Activated CD8-positive, alpha-beta memory T cell treated with anti-CD3 and anti-CD28 coated beads, Interleukin-2, amount 50 U/mL, for 1 hour (primary cell): ENCODE data around the gene PPP1R1A.

ENCODE experiments used
- DNase-seq: peaks from one replicate; pipeline ENCODE4 v3.0.0-alpha.2; 2020; ENCODE audit errors: extremely low read depth

The PPP1R1A gene, protein sequence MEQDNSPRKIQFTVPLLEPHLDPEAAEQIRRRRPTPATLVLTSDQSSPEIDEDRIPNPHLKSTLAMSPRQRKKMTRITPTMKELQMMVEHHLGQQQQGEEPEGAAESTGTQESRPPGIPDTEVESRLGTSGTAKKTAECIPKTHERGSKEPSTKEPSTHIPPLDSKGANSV

DNA sequence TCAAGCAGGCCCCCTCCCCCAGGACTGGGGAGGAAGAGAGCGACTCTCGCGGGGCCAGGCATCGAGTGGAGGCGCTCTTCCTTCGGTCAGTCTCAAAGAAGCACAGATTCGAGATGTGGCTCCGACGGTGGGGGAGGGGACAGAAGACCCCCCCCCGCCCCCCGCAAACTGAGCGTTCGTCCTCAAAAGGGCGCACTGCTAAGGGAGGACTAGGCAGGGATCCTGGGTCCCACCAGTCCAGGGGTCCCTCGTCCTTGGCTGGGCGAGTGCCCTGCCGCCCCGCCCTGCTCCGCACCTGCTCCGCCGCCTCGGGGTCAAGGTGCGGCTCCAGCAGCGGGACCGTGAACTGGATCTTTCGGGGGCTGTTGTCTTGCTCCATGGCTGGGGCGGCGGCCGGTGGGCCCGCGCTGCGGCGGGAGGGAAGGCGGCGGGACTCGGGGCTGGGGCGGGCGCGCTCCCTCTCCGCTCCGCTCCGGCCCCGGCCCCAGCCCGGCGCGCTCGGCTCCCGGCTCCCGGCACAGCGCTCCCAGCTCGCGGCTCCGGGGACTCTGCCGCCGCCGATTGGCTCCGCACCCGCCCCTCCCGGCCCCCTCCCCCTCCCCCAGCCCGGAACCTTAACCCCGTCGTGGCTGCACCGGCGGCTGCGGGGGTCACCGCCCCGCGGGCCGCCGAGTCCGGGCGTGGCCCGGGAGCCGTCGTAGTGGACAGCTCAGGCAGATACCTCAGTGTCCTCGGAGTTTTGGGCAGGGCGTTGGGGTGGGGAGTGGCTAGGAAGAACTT is at the start of gene PPP1R1A:
TSS of gene PPP1R1A (minus strand) at position 550 of the 780 bp plus-strand sequence. CDS start at position 379, 171 bp downstream.
- DNase-seq = no peak

DNA sequence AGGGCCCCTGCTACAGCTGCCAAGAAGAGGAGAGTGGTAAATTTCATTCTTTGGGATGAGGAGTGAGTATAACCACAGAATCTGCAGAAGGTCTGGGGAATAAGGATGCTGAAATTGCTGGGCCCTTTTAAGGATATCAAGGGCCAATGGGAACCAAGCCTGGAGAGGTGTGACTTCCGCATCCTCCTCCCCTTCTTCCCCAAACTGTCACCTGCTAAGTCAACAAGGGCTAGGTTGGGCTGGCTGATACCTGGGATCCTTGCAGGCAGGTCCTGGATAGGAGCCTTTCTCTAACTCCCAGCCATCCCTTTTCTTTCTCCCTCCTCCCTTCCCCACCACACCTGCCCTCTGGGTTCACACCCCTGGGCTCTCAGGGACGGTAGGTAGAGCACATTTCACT is 46.3 kb upstream of the PPP1R1A start, which contains the start of gene LACRT:
TSS of gene LACRT (minus strand) at position 101 of the 400 bp plus-strand sequence. CDS start at position 47, 54 bp downstream.
- DNase-seq = no peak

DNA sequence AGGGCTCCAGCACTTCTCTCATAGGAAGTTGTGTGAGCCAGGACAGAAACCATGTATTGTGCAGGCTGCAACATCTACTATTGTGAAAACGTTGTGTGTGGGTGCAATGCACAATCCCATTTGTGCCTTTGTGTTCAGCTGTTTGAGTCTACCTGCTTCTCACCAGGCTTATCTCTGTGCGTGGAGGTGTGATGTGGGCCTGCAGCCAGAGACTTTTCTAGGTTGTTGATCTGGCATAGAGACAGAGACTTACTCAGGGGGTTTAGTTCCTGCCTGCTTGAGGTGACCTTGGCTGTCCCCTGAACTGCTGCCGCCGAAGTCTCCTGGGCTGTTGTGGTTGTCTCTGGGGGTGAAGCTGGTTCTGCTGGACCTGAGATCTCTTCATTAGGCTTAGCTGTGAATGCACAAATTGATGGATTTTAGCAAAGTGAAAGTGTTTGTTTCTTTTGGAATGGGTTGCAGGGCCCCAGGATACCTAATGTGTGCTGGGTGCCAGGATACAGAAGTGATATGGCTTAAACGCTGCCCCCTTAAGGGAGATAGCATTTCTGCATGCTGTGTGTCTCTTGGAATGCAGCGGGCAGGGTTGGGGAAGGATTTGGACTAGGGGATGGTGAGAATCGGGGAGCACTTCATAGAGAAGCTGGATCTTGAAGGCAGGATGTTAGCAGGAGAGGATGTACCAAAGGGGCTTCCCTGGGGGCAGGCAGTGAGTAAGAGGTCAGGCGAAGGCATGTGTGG is 43.7 kb upstream of the PPP1R1A start:
- DNase-seq = no peak

- no peak for DNase-seq
These were observed 43.1 kb upstream of the PPP1R1A start for GRCh38 chr12:54631551-54631950.

DNA sequence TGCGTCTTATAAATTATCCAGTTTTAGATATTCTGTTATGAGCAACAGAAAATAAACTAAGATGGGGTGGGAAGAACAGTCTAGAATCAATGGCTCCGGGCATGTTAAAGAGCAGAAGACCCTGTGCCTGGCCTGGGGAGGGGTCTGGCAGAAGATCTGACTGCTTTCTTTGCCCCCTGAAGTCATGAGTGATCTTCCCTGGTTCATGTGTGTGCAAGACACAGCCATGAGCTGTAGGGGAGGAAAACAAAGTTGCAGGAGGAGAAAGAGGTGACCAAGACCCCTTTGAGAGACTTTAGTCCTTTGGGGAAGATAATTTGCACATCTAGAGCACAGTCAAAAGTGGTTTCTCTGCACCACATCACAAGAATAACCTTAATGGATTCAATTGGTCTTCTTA is 41.5 kb upstream of the PPP1R1A start:
- no peak for DNase-seq

DNA sequence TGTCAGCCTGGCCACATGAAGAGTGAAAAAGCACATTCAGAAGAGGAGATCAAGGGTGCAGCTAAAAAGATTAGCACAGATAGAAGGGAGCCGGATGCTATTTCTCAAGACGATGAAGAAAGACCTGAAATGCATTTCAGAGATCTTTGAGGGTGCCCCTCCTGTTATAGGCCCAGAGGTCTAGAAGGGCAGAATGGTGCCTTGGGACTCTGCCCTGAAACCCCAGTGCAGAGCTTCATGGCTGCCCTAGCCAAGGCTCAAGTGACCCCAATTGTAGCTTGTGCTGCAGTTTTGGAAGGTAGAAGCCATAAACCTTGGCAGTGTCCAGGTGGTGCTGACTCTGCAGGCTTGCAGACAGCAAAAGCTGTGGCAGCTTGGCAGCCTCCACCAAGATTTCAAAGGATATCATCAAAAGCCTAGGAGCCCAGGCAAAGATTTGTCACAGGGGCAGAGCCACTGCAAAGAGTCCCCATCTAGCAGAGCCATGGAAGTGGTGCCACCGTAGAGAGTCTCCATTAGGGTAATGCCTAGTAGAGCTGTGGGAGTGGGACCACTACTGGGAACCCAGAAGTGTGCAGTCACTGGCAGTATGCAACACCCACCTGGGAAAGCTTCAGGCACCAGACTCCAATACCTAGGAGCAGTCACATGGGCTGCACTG is 39.9 kb upstream of the PPP1R1A start:
- no peak for DNase-seq

GRCh38 chr12:54627304-54627703 is 38.8 kb upstream of the PPP1R1A start:
- no peak for DNase-seq

DNA sequence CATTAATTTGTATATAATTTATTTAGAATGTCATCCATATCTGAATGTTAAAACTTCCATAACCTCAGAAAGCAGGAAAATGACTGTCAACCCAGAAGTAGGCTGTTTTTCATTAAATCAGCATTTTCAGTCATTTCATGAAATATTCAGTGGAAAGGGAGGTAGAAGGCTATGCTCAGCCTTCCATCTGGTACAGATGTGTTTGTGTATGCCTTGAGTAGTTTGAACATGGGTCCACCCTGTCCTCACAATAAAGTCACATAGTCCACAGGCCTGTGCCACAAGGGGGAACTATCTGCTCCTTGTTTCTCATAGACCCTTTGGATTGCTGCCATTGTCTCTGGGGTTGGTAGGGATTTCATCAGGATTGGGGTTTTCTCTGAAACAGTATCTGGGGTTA is 37.1 kb upstream of the PPP1R1A start:
- no peak for DNase-seq

- no peak for DNase-seq
These were observed 36.1 kb upstream of the PPP1R1A start for GRCh38 chr12:54624315-54625279.

DNA sequence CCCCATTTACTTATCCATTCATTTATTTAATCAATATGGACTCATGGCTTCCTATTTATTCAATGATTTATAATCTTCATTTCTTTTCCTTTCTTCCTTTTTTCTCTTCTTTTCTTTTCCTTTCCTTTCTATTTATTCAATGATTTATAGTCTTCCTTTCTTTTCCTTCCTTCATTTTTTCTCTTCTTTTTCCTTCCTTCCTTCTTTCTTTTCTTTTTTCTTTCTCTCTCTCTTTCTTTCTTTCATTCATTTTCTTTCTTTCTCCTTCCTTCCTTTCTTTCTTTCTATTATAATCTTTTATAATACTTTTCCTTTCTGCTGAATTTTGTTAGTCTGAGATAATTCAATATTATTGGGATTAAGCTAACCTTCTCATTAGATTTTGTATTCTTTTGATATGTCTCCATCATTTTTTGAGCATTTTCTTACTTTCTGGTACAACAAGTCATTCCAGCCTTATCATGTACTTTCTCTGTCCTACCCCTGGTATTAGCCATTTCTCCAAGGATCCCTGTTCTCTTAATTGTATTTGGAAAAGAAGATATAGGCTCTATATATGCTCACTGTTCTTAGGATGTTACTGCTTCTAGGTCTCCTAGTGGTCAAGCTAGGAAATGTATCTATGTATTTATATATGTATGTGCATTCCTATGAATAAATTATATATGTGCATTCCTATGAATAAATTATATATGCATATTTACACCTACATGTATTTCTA is 34.2 kb upstream of the PPP1R1A start:
- no peak for DNase-seq

DNA sequence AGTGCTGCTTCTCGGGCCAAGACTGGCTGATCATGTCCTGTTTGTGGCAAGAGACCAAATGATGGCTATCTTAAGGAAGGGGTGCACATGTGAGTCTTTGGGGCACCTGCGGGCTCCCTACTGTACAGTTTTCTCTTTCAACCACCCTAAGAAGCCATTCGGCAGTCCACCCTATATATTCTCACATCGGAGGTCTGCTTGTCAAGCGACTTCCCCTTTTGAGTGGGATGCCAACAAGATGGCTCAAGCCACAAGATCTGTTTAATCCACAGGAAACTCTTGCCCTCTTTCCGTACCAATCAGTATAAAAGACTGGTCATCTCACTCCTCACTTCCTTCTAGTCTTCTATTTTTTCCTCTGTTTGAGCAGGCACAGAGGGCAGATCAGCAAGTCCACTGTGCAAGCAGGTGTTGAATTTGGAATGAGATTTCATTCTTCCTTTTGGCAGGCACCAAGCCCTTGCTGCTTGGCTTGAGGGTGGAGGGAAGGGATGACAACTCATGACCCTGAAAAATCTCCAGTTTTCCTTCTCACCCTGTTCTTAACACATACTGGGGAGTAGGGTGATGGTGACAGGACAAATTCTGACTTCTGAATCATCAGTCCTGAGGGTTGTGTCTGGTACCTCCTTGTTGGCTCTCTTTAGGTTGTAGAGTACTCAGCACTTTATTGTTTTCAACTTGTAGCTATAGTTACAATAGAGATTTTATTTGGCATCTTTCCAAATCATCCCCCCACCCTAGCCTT is 28.6 kb upstream of the PPP1R1A start:
- DNase-seq = no peak

DNA sequence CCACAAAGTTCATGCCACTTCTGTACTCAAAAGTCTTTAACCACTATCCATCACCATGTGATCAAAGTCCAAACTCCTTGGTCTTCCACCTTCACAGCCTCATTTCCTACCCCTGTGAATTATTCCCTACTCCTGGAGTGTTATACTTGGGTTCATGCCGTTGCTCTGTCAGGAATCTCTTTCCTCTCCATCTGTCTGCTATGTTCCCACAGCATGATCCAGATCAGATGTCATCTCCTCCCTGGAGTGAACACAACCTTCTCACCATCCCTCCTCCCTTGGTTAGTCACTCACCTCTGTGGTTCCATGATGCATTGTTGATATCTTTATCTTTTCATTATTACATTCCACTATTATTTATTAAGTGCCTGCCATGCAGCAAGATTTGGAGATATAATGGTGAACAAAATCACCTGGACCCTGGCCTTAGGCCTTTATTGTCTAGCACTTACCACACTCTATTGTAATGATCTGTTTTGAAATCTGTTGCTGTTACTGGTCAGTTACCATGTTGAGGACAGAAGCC is 23.8 kb upstream of the PPP1R1A start:
- no peak for DNase-seq

- no peak for DNase-seq
These were observed 23.3 kb upstream of the PPP1R1A start for GRCh38 chr12:54611715-54612149.

GRCh38 chr12:54608769-54609168 is 20.3 kb upstream of the PPP1R1A start:
- no peak for DNase-seq

- no peak for DNase-seq
These were observed 19.7 kb upstream of the PPP1R1A start for GRCh38 chr12:54608156-54608555.

DNA sequence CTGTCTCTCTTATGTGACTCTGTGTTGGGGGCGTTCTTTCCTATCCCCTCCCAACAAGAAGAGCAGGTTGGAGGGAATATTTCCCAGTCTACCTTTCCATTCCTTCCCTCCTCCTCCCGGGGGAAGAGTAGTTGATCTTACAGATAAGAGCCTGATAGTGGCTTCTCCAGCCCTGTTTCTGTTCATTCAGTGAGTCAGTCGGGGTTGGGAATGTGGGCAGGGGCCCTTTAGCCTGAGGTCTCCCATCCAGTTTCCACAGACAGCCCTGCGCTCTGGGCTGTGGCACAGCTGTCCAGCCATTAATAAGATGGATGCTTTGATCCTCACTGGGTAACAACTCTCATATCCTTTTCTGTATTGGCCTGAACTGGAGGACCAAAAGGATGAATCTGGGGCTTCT is 18.1 kb upstream of the PPP1R1A start:
- DNase-seq = no peak

GRCh38 chr12:54605138-54605970 is 16.9 kb upstream of the PPP1R1A start:
- no peak for DNase-seq

DNA sequence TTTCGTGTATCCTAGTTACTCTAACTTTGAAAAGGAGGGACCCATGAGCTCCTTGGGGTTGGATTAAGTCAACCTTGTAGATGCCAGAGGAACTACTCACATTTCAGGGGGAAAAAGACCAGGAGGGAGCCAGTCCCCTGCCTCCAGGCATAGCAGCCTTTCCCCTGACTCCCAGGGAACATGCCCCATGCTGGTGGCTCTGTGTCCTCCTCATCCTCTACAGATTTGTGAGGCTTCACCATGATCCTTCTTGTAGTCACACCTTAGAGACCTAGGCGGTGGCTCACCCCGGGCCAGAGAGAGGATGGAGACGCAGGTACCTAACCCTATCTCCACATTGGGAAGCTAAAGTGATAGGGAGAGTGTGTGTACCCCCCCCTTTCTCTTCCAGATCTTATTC is 16.0 kb upstream of the PPP1R1A start:
- DNase-seq = no peak
